Measurements from ENCODE around the gene TLCD5.

The TLCD5 gene

GRCh38 chr11:120335556-120335907, 10.4 kb downstream of the TLCD5 start:
- Histone ChIP-seq H3K9ac (ENCODE audit: low read length in 5 of 5) (peak overlapping the region; percentile 12 to 94 (median 85)), H3K27me3 (ENCODE audit: control insufficient read depth in 5 of 5, insufficient read depth in 4 of 5, low read length in 5 of 5) (no peaks in the 10 kb centered on the region), H3K9me3 (ENCODE audit: control insufficient read depth in 5 of 5, low read length in 5 of 5) (no peaks in the 10 kb centered on the region), H3K36me3 (ENCODE audit: control insufficient read depth in 5 of 5, insufficient read depth in 5 of 5, low read length in 5 of 5) (peaks cover 0 to 4% (median 1%) of the 10 kb centered on the region in 5 donors), H3K27ac (ENCODE audit: low read depth, low read length) (peak overlapping the region; percentile 94), H3K4me1 (ENCODE audit: control insufficient read depth in 5 of 5, insufficient read depth in 5 of 5, low read length in 5 of 5) (peaks cover 2 to 55% (median 46%) of the 10 kb centered on the region in 5 donors), H3K4me3 (ENCODE audit: low read depth in 1 of 5, low read length in 5 of 5) (peak overlapping the region; percentile 76 to 96 (median 80))

GRCh38 chr11:120335908-120336640, 11.0 kb downstream of the TLCD5 start, which contains the start of gene ARHGEF12:
Gene ARHGEF12 (plus strand): TSS chr11:120336413. CDS start chr11:120337244, 831 bp downstream.
- no peaks in the 10 kb centered on the region for H3K27me3 ChIP-seq (ENCODE audit: control insufficient read depth in 5 of 5, insufficient read depth in 4 of 5, low read length in 5 of 5)
- peaks cover 2 to 58% (median 51%) of the 10 kb centered on the region in 5 donors for H3K4me1 ChIP-seq (ENCODE audit: control insufficient read depth in 5 of 5, insufficient read depth in 5 of 5, low read length in 5 of 5)
- peak within 1 kb of the TSS; percentile 30 to 98 (median 94) for H3K9ac ChIP-seq (ENCODE audit: low read length in 5 of 5)
- H3K4me3 ChIP-seq (ENCODE audit: low read depth in 1 of 5, low read length in 5 of 5), result peak within 1 kb of the TSS; percentile 80 to 98 (median 91)
- H3K9me3 ChIP-seq (ENCODE audit: control insufficient read depth in 5 of 5, low read length in 5 of 5), result no peaks in the 10 kb centered on the region
- peak within 1 kb of the TSS; percentile 94 for H3K27ac ChIP-seq (ENCODE audit: low read depth, low read length)
- no peaks in the 10 kb centered on the region for H3K36me3 ChIP-seq (ENCODE audit: control insufficient read depth in 5 of 5, insufficient read depth in 5 of 5, low read length in 5 of 5)

GRCh38 chr11:120336641-120337354, 11.7 kb downstream of the TLCD5 start:
- H3K36me3 ChIP-seq (ENCODE audit: control insufficient read depth in 5 of 5, insufficient read depth in 5 of 5, low read length in 5 of 5), result no peaks in the 10 kb centered on the region
- peak overlapping the region; percentile 30 to 98 (median 94) for H3K9ac ChIP-seq (ENCODE audit: low read length in 5 of 5)
- peaks cover 2 to 56% (median 50%) of the 10 kb centered on the region in 5 donors for H3K4me1 ChIP-seq (ENCODE audit: control insufficient read depth in 5 of 5, insufficient read depth in 5 of 5, low read length in 5 of 5)
- H3K27me3 ChIP-seq (ENCODE audit: control insufficient read depth in 5 of 5, insufficient read depth in 4 of 5, low read length in 5 of 5), result no peaks in the 10 kb centered on the region
- H3K27ac ChIP-seq (ENCODE audit: low read depth, low read length), result peak overlapping the region; percentile 82
- H3K9me3 ChIP-seq (ENCODE audit: control insufficient read depth in 5 of 5, low read length in 5 of 5), result no peaks in the 10 kb centered on the region
- peak overlapping the region; percentile 80 to 98 (median 91) for H3K4me3 ChIP-seq (ENCODE audit: low read depth in 1 of 5, low read length in 5 of 5)

- Histone ChIP-seq H3K9me3 (ENCODE audit: control insufficient read depth in 5 of 5, low read length in 5 of 5) (no peaks in the 10 kb centered on the region), H3K9ac (ENCODE audit: low read length in 5 of 5) (peak overlapping the region; percentile 30 to 98 (median 94)), H3K4me1 (ENCODE audit: control insufficient read depth in 5 of 5, insufficient read depth in 5 of 5, low read length in 5 of 5) (peaks cover 2 to 60% (median 49%) of the 10 kb centered on the region in 5 donors), H3K36me3 (ENCODE audit: control insufficient read depth in 5 of 5, insufficient read depth in 5 of 5, low read length in 5 of 5) (no peaks in the 10 kb centered on the region), H3K27ac (ENCODE audit: low read depth, low read length) (peak overlapping the region; percentile 82), H3K4me3 (ENCODE audit: low read depth in 1 of 5, low read length in 5 of 5) (peak overlapping the region; percentile 80 to 98 (median 91)), H3K27me3 (ENCODE audit: control insufficient read depth in 5 of 5, insufficient read depth in 4 of 5, low read length in 5 of 5) (no peaks in the 10 kb centered on the region)
Observed at GRCh38 chr11:120337355-120338106, 12.4 kb downstream of the TLCD5 start.

- H3K4me3 ChIP-seq (ENCODE audit: low read depth in 1 of 5, low read length in 5 of 5), result peak overlapping the region; percentile 80 to 98 (median 91)
- no peaks in the 10 kb centered on the region for H3K9me3 ChIP-seq (ENCODE audit: control insufficient read depth in 5 of 5, low read length in 5 of 5)
- peak overlapping the region in 4 of 5 donors; percentile 73 to 98 (median 90) for H3K9ac ChIP-seq (ENCODE audit: low read length in 5 of 5)
- peak overlapping the region; percentile 82 for H3K27ac ChIP-seq (ENCODE audit: low read depth, low read length)
- no peaks in the 10 kb centered on the region for H3K27me3 ChIP-seq (ENCODE audit: control insufficient read depth in 5 of 5, insufficient read depth in 4 of 5, low read length in 5 of 5)
- peaks cover 2 to 64% (median 52%) of the 10 kb centered on the region in 5 donors for H3K4me1 ChIP-seq (ENCODE audit: control insufficient read depth in 5 of 5, insufficient read depth in 5 of 5, low read length in 5 of 5)
- no peaks in the 10 kb centered on the region for H3K36me3 ChIP-seq (ENCODE audit: control insufficient read depth in 5 of 5, insufficient read depth in 5 of 5, low read length in 5 of 5)
Observed at GRCh38 chr11:120338107-120338933, 13.2 kb downstream of the TLCD5 start.

GRCh38 chr11:120339394-120339890, 14.3 kb downstream of the TLCD5 start:
- H3K27me3 ChIP-seq (ENCODE audit: control insufficient read depth in 5 of 5, insufficient read depth in 4 of 5, low read length in 5 of 5), result no peaks in the 10 kb centered on the region
- peak overlapping the region; percentile 49 for H3K27ac ChIP-seq (ENCODE audit: low read depth, low read length)
- H3K4me1 ChIP-seq (ENCODE audit: control insufficient read depth in 5 of 5, insufficient read depth in 5 of 5, low read length in 5 of 5), result peaks cover 5 to 73% (median 62%) of the 10 kb centered on the region in 5 donors
- no peaks in the 10 kb centered on the region for H3K36me3 ChIP-seq (ENCODE audit: control insufficient read depth in 5 of 5, insufficient read depth in 5 of 5, low read length in 5 of 5)
- H3K9me3 ChIP-seq (ENCODE audit: control insufficient read depth in 5 of 5, low read length in 5 of 5), result no peaks in the 10 kb centered on the region
- H3K4me3 ChIP-seq (ENCODE audit: low read depth in 1 of 5, low read length in 5 of 5), result peak overlapping the region; percentile 10 to 96 (median 59)
- H3K9ac ChIP-seq (ENCODE audit: low read length in 5 of 5), result peak overlapping the region; percentile 23 to 73 (median 43)

GRCh38 chr11:120340529-120340928, 15.4 kb downstream of the TLCD5 start:
- no peaks in the 10 kb centered on the region for H3K36me3 ChIP-seq (ENCODE audit: control insufficient read depth in 5 of 5, insufficient read depth in 5 of 5, low read length in 5 of 5)
- H3K9me3 ChIP-seq (ENCODE audit: control insufficient read depth in 5 of 5, low read length in 5 of 5), result no peaks in the 10 kb centered on the region
- no peaks in the 10 kb centered on the region for H3K27me3 ChIP-seq (ENCODE audit: control insufficient read depth in 5 of 5, insufficient read depth in 4 of 5, low read length in 5 of 5)
- H3K4me1 ChIP-seq (ENCODE audit: control insufficient read depth in 5 of 5, insufficient read depth in 5 of 5, low read length in 5 of 5), result peaks cover 5 to 75% (median 64%) of the 10 kb centered on the region in 5 donors
- no peak overlapping the region for H3K9ac ChIP-seq (ENCODE audit: low read length in 5 of 5)
- H3K27ac ChIP-seq (ENCODE audit: low read depth, low read length), result peak overlapping the region; percentile 49
- no peak overlapping the region for H3K4me3 ChIP-seq (ENCODE audit: low read depth in 1 of 5, low read length in 5 of 5)

- no peak overlapping the region for H3K4me3 ChIP-seq (ENCODE audit: low read depth in 1 of 5, low read length in 5 of 5)
- no peaks in the 10 kb centered on the region for H3K36me3 ChIP-seq (ENCODE audit: control insufficient read depth in 5 of 5, insufficient read depth in 5 of 5, low read length in 5 of 5)
- H3K4me1 ChIP-seq (ENCODE audit: control insufficient read depth in 5 of 5, insufficient read depth in 5 of 5, low read length in 5 of 5), result peaks cover 9 to 86% (median 64%) of the 10 kb centered on the region in 5 donors
- H3K27me3 ChIP-seq (ENCODE audit: control insufficient read depth in 5 of 5, insufficient read depth in 4 of 5, low read length in 5 of 5), result no peaks in the 10 kb centered on the region
- H3K9me3 ChIP-seq (ENCODE audit: control insufficient read depth in 5 of 5, low read length in 5 of 5), result no peaks in the 10 kb centered on the region
- no peak overlapping the region for H3K27ac ChIP-seq (ENCODE audit: low read depth, low read length)
- H3K9ac ChIP-seq (ENCODE audit: low read length in 5 of 5), result peak overlapping the region in 1 of 5 donors; percentile 22
Observed at GRCh38 chr11:120342226-120342625, 17.1 kb downstream of the TLCD5 start.

GRCh38 chr11:120342678-120343077, 17.6 kb downstream of the TLCD5 start:
- Histone ChIP-seq H3K27ac (ENCODE audit: low read depth, low read length) (no peak overlapping the region), H3K4me3 (ENCODE audit: low read depth in 1 of 5, low read length in 5 of 5) (no peak overlapping the region), H3K36me3 (ENCODE audit: control insufficient read depth in 5 of 5, insufficient read depth in 5 of 5, low read length in 5 of 5) (no peaks in the 10 kb centered on the region), H3K4me1 (ENCODE audit: control insufficient read depth in 5 of 5, insufficient read depth in 5 of 5, low read length in 5 of 5) (peaks cover 9 to 87% (median 64%) of the 10 kb centered on the region in 5 donors), H3K9ac (ENCODE audit: low read length in 5 of 5) (no peak overlapping the region), H3K27me3 (ENCODE audit: control insufficient read depth in 5 of 5, insufficient read depth in 4 of 5, low read length in 5 of 5) (no peaks in the 10 kb centered on the region), H3K9me3 (ENCODE audit: control insufficient read depth in 5 of 5, low read length in 5 of 5) (no peaks in the 10 kb centered on the region)
